NCI-H510A (cell line): ENCODE measurements around the gene FAM117A.

Experiments
- DNase-seq: peaks from one replicate; lab custom pipeline; 2025; lab: John Stamatoyannopoulos, UW

FAM117A gene

GRCh38 chr17:49707608-49708514 lies 56.1 kb downstream of the FAM117A start, which contains the start of gene SLC35B1:
Gene SLC35B1, minus strand, starts transcription at chr17:49707964. Its CDS starts 131 bp downstream, at chr17:49707833.
- DNase-seq = peak; percentile 98

- DNase-seq = no peak
Observed at GRCh38 chr17:49707246-49707607, 56.7 kb downstream of the FAM117A start.

GRCh38 chr17:49705254-49705653 lies 58.7 kb downstream of the FAM117A start:
- DNase-seq = no peak

GRCh38 chr17:49703557-49704277 lies 60.2 kb downstream of the FAM117A start:
- DNase-seq = no peak

DNA sequence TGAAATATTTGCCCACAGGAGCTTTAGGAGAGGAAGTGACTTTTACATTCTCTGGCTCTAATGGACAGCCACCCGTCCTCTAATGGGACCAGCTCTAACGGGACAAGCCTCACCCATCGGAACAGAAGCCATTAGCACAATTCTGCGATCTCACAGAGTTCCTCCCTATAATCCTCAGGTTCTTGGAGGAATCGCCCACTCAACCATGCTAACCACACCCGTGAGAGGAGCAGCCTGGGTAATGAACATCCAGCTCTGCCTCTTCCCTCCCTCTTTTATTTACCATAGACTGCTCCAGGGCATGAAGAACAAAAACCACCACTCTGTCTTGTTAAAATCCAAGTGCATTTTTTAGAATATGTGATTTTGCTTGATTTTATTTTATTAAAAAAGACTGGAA lies 63.0 kb downstream of the FAM117A start:
- DNase-seq = no peak

DNA sequence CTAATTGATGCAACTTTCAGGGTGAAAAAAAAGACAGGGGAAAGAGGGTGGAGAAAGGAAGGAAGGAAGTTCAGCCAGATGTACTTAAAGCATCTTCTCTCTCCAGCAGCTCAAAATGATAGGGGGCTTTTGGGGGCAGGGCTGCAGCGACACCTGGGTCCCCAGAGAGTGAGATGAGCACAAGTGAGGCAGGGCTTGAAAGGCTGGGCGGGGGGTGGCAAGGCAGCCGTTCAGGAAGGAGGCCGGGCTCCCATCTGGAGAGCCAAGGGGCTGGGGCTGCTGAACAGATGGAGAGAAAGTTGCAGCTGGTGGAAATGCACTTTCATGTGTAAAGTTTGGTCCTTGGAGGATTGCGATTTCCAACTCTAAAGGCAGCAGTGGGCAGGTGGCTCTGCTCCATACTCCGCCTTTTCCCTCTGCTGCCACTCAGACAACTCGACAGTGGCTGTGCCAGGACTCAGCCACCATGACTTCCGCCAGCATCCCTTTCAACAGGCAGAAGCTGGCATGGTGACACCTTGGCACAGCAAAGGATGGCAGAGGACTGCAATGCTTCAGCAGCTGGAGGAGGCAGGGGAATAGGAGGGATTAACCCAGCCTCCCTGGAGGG lies 63.9 kb downstream of the FAM117A start:
- DNase-seq = no peak

GRCh38 chr17:49698005-49698404 lies 65.9 kb downstream of the FAM117A start:
- no peak for DNase-seq

GRCh38 chr17:49696233-49696761 lies 67.6 kb downstream of the FAM117A start:
- DNase-seq = no peak

GRCh38 chr17:49695698-49696232 lies 68.2 kb downstream of the FAM117A start:
- no peak for DNase-seq

DNA sequence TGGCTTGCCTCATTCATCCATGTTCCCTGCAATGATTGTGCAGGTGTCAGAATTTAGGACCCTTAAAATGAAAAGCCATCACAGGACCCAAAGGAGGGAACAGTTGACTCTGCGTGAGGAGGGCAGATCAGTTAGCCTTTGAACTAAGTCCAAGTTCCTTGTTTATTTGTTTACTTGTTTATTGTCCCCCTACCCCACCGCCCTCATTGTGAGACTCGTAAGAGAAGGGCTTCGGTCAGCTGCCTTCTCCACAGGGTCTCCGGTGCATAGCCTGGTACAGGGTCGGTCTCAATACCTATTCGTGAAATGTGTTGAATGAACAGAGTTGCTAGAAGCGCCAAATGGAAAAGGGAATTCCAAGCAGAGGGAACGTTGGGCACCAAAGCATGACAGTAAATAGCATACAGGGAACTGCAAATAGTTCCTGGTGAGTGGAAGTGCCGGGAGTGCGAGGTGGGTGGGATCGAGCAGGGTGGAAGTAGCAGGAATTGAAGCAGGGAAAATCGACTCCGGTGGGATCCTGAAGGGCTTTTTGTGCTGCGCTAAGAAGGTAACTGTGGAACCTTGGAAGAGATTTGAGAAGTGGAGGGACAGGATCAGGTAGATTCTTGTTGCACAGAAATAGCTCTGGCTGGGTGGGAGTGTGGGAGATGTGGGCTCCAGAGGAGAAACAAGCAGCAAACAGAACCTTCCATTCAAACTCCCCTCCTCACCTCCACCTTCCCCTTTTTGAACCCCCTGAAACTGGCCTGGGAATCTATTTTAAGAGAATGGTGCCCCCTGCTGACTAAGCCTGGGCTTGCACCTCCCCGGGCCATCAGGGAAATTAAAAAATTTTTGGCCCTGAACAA lies 68.9 kb downstream of the FAM117A start:
- no peak for DNase-seq

DNA sequence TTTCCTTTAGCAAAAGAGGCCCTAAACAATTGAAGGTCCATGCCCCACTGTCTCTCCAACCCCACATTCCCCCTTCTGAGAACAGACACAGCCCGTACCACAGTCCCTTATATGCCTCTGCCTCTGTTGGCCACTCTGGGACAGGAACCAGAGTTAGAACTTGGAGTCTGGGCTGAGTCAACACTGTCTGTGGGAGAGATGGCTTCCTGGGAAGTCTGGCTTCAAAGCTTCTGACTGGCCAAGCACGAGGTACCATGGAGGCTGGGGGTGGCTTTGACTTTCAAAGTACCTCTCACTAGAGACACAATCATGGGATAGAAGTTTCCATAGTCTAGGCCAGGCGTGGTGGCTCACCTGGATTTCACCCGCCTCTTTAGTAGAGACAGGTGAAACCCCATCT lies 71.2 kb downstream of the FAM117A start:
- DNase-seq = no peak

DNA sequence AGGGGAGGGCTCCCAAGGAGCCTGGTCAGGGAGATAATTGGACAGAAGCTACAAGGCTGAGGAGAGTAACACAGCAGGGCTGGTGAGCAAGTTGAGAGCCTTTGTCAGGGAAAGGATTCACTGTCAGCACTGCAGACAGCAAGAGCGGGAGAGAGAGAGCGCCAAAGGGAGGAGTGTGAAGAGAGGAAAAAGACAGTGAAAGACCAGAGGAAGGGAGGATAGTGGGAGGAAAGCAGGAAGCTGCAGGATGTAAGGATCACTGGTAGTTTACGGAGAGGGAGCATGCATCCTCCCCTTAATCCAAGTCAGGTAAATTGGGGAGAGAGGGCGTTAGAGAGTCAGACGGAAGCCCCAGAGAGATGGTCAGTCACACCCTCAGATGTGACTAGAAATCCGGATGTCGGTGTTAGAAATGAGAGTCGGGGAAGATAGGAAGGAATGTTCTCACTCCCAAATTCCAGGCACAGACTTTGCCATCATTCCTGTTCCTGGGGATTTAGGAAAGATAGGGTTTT lies 72.2 kb downstream of the FAM117A start:
- DNase-seq = no peak

- DNase-seq = no peak
Observed at GRCh38 chr17:49691086-49691676, 72.8 kb downstream of the FAM117A start.

- DNase-seq = no peak
Observed at GRCh38 chr17:49690256-49690655, 73.7 kb downstream of the FAM117A start.

DNA sequence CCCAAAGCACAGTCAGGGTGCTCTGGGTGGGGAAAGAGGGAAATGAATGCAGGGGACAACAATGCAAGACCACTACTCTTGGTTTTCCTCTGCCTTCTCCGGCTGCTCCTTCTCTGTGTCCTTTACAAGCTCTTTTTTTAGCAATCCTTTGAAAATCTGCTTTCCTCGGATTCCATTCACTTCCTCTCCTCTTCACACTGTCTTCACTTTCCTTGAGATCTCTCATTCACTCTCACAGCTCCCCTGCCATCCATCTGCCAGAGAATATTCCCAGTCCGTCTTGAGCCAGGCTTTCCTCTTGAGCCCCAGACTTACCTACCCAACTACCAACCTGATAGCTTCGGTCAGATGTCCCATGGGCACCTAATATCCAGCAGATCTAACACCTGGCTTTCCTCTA lies 75.1 kb downstream of the FAM117A start:
- DNase-seq = no peak

- no peak for DNase-seq
Observed at GRCh38 chr17:49687878-49688491, 75.9 kb downstream of the FAM117A start.

- no peak for DNase-seq
Observed at GRCh38 chr17:49681106-49681979, 82.6 kb downstream of the FAM117A start.

DNA sequence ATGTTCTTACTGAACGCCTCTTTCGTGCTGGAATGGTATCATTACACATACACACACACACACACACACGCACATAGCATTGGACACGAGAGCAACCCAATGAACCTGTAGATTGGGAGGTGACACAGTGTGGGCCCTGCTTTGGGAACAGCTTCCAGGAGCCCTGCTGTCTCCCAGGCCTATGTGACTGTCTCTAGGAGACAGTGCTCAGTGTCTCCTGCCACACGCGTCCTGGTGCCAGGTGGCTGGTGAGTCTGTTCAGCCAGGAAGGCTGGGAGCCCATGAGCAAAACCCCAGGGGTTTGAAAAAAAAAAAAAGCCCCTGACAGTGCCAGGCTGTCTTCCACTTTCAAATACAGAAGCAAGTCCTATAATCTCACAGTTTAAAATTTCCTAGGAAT lies 83.6 kb downstream of the FAM117A start:
- DNase-seq = no peak
